Germinal center (tissue), 1 donor: ENCODE measurements around the gene INPP5A.

Experiments
- DNase-seq: peaks from one replicate; pipeline ENCODE4 v3.0.0; 2012; ENCODE audit warnings: mixed read lengths, low spot score

INPP5A gene

GRCh38 chr10:132804785-132805426 lies 267.3 kb downstream of the INPP5A start:
- DNase-seq: no peak

GRCh38 chr10:132805599-132805998 lies 268.0 kb downstream of the INPP5A start:
- no peak for DNase-seq

- DNase-seq: no peak
Observed at GRCh38 chr10:132806110-132806509, 268.5 kb downstream of the INPP5A start.

GRCh38 chr10:132806561-132807003 lies 269.0 kb downstream of the INPP5A start:
- no peak for DNase-seq

GRCh38 chr10:132807621-132808049 lies 270.0 kb downstream of the INPP5A start:
- no peak for DNase-seq

GRCh38 chr10:132808383-132809231 lies 271.0 kb downstream of the INPP5A start:
- no peak for DNase-seq

- no peak for DNase-seq
Observed at GRCh38 chr10:132809232-132810140, 271.9 kb downstream of the INPP5A start.

- no peak for DNase-seq
Observed at GRCh38 chr10:132810141-132810806, 272.7 kb downstream of the INPP5A start.

- DNase-seq: no peak
Observed at GRCh38 chr10:132810807-132811700, 273.5 kb downstream of the INPP5A start.

- DNase-seq: no peak
Observed at GRCh38 chr10:132811891-132812481, 274.4 kb downstream of the INPP5A start.

- DNase-seq: no peak
Observed at GRCh38 chr10:132812520-132812919, 274.9 kb downstream of the INPP5A start.

- DNase-seq: no peak
Observed at GRCh38 chr10:132813001-132813401, 275.4 kb downstream of the INPP5A start.

- DNase-seq: no peak
Observed at GRCh38 chr10:132813560-132814468, 276.2 kb downstream of the INPP5A start.

GRCh38 chr10:132814469-132814856 lies 276.9 kb downstream of the INPP5A start:
- DNase-seq: no peak

- no peak for DNase-seq
Observed at GRCh38 chr10:132815168-132815857, 277.7 kb downstream of the INPP5A start.

GRCh38 chr10:132816718-132817117 lies 279.1 kb downstream of the INPP5A start:
- no peak for DNase-seq

- DNase-seq: no peak
Observed at GRCh38 chr10:132817701-132818211, 280.2 kb downstream of the INPP5A start.

- DNase-seq: no peak
Observed at GRCh38 chr10:132820056-132820455, 282.5 kb downstream of the INPP5A start.
